DMS153 (cell line): Measurements from ENCODE around the gene CLASP1.
A peak's percentile ranks its signal among the peaks of the same experiment; 100 is the strongest.
"Not testable (repeated sequence)": the region's sequence is repeated elsewhere in the genome, so short reads cannot be mapped to it uniquely, and the experiment has no call there.

Experiments used
- DNase-seq: peaks from one replicate; lab custom pipeline; 2025; lab: John Stamatoyannopoulos, UW

CLASP1 gene

DNA sequence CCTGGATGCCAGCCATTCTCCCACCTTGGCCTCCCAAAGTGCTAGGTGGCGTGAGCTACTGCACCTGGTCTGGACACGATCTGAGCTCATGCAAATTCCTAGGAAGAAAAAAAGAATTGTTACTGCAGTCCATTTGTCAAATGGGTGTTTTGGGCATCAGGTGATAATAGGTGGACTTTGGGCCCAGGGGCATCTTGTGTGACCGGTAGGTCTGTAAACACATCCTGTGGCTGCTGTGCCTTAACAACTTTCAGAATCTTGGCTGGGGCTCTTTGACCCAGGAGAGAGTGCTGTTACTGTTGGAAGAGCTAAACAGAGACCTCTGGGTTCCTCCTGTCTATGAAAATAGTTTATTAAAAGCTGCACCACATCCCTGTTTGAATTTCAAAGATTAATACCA, 329.3 kb downstream of the CLASP1 start:
- DNase-seq, result no peak

DNA sequence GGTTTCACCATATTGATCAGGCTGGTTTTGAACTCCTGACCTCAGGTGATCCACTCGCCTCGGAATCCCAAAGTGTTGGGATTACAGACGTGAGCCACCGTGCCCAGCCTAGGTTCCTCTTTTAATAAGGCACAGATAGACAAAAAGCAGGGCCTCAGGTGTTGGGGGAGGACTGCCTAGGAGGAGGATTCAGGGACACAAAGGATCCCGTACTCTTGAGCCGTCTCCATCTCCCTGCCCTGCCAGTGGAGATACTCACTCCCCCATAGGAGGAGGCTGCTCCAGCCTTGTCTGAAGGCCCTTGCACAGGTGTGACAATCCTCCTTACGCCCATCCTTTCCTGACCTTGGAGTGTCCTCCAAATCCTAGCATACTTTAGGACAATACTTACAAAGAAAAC, 332.3 kb downstream of the CLASP1 start:
- DNase-seq, result no peak

DNA sequence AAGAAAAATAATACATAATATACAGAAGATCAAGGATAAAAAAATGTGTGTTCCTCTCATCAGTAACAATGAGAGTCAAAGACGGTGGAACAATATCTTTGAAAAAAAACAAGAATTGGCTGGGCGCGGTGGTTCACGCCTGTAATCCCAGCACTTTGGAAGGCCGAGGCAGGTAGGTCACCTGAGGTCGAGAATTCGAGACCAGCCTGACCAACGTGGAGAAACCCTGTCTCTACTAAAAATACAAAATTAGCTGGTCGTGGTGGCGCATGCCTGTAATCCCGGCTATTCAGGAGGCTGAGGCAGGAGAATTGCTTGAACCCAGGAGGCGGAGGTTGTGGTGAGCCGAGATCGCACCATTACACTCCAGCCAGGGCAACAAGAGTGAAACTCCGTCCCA, 335.6 kb downstream of the CLASP1 start:
- DNase-seq, result not testable (repeated sequence)

DNA sequence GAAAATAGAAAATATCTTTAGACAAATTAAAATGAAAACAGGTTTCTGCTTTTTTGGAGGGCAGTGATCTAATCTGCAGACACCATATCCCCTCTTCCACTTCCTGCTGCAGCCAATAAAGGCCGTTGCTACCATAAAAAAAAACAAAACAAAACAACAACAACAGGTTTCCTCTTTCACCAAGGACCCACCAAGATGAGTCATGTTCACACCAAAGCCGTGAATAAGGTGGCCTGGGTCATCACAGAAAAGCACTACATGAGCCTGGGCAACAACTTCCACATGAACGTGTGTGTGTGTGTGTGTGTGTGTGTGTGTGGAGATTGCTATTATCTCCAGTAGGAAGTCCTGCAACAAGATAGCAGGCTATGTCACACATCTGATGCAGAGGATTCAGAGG, 339.5 kb downstream of the CLASP1 start:
- DNase-seq, result peak; percentile 51

DNA sequence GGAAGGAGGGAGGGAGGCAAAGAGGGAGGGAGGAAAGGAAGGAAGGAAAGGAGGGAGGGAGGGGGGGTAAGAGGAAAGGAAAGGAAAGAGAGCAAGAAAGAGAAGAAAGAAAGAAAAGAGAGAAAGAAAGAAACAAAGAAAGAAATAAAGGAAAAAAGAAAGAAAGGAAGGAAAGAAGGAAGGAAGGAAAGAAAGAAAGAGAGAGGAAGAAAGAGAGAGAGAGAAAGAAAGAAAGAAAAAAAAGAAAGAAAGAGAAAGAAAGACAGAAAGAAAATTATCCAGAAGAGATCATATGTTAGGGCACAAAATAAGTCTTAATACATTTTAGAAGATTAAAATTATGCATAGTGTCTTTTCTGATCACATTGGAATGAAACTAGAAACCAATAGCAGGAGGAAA, 339.9 kb downstream of the CLASP1 start:
- no peak for DNase-seq

DNA sequence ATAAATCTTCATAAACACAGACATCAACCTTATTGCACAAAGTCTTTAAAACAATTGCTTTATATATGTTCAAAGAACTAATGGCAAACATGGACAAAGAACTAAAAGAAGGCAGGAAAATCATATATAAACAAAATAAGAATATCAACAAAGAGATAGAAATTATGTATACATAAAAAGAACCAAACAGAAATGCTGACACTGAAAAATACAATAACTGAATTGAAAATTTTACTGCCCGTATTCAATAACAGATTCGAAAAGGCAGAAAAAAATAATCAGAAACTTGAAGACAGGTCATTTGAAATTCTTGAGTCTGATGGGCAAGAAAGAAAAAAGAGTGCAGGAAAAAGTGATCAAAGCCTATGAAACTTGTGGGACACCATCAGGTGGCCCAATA, 342.2 kb downstream of the CLASP1 start:
- DNase-seq, result no peak

DNA sequence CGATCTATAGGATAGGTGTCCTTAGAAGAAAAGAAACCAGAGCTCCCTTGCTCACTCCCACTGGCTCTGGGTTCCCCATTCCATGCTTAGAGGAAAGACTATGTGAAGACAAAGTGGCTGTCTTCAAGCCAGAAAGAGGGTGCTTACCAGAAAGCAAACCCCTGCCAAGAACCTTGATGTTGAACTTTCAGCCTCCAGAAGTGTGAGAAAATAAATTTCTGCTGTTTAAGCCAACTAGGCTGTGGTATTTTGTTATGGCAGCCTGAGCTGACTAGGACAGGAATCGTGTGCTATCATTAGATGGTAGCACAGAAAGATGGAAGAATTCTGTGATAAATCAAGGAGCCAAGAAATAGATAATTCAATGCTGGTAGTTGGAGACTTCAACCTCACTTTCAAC, 344.3 kb downstream of the CLASP1 start:
- no peak for DNase-seq

DNA sequence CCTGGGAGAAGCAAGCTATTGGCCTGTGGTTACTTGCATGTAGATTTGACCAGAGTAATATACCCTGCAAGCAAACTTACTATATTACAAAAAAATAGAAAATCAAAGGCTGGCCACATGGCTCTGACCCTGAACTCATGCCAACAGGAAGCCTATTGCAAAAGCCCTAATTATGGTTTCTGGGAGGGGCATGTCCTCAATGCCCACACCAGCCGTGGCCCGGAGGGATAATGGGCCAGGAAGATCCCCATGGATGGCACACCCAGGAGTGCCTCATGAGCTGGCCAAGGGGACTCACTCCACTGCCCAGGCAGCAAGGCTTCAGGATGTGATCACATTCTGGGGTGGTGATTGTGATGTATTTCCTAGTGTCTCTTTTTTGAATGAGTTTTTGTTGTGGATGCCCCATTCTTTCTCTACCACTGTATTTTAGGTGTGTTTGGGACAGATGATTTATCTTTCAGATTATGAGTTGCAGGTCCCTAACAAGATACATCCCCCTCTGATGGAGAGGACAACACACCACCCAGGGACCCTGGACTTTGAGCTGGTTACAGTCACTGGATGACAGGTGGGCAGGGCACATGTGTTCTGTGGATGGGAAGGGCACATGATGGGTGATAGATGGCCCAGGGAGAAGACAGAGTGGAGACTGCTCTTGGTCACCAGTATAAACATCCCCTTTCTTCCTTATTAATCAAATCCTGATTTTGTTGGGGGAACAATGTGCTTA, 345.6 kb downstream of the CLASP1 start:
- DNase-seq, result no peak

DNA sequence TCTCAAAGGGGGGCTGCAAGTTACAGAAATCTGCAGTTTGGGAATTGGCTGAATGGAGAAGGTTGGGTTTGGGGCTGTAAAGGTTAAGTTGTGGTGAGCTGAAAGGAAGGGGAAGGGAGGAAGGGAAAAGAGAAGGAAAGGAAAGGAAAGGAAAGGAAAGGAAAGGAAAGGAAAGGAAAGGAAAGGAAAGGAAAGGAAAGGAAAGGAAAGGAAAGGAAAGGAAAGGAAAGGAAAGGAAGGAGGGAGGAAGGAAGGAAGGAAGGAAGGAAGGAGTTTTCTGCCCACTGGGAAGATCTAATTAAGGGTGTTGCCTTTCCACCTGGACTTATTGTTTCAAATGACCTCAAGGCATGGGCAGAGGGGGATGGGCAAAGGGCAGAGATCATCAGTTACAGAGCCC, 348.1 kb downstream of the CLASP1 start:
- DNase-seq, result not testable (repeated sequence)

DNA sequence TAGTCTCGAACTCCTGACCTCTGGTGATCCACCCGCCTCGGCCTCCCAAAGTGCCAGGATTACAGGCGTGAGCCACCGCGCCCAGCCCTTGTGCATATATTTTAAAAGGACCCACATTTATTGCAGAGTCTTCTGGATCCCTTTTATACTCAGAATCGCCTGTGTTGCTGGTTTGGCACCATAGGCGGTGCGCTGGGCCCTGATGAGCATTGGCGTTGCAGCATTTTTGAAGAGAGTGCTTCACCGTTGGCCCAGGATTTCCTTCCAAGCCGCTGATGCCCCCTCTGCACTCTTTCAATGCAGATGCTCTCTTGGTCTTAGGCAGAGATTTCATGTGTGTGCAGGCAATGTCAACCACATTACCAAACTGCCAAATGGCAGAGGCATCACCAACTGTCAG, 350.8 kb downstream of the CLASP1 start:
- DNase-seq, result no peak

DNA sequence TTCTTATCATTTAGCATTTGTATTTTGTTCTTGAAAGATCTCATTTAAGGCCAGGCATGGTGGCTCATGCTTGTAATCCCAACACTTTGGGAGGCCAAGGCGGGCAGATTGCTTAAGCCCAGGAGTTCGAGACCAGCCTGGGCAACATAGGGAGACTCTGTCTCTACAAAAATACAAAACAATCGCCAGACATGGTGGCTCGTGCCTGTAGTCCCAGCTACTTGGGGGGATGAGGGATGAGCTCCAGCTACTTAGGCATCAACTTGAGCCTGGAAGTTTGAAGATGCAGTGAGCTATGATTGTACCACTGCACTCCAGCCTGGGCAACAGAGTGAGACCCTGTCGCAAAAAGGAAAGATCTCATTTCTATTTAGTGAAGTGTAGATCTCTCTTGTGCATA, 351.4 kb downstream of the CLASP1 start:
- not testable (repeated sequence) for DNase-seq

DNA sequence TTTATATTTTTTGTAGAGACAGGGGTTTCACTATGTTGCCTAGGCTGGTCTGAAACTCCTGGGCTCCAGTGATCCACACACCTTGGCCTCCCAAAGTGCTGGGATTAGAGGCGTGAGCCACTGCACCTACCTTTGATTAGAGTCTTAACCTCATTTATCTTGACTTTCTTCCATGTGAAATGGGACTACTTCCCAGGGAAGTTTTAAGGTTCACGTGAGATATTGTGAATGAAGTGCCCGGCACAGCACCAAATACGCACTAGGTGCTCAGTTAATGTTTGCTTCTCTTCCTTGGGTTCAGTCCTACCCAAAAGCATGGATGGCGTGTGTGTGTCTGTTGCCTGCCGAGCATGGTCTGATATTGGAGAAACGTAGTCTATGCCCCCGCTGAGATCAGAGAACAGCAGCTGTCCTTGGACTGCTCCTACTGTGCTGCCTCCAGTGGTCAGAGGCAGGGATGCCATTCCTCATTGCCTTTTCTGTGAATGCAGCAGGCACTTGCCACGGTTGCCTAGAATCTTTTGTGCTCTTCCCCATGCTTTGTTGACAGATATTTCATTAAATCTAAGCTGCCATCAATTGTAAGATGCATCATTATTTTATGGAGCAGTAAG, 351.9 kb downstream of the CLASP1 start:
- DNase-seq, result no peak

DNA sequence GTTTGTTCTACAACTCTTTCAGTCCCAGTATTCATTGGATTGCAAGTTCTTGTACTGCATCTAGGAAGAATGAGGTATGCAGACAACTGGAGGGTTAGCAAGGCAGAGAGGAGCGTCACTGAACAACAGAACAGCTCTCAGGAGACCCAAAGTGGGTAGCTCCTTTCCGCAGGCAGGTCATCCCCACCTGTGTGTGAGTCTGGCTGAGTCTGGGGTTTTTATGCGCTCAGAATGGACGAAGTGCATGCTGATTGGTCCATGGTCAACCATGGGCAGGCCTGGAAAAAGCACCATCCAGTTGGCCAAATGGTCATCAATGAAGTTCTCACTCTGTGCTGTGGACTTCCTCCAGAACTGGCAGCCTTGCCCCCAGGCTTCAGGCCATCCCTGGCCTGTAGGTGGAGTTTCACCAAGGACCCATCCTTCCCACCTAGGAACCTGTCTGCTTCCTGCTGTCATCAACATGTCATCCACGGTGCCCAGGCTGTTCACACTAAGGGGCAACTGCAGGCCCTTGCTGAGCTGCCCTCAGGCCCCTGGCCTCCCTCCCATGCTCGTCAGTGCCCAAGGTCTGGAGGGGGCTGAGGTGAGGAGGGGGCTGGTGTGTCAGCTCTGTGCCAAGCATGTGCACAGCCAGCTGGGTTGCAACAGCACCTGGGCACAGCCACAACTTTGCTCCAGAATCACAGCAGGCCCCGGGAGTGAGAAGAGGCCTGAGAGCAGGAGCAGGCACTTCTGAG, 353.2 kb downstream of the CLASP1 start:
- DNase-seq, result no peak

DNA sequence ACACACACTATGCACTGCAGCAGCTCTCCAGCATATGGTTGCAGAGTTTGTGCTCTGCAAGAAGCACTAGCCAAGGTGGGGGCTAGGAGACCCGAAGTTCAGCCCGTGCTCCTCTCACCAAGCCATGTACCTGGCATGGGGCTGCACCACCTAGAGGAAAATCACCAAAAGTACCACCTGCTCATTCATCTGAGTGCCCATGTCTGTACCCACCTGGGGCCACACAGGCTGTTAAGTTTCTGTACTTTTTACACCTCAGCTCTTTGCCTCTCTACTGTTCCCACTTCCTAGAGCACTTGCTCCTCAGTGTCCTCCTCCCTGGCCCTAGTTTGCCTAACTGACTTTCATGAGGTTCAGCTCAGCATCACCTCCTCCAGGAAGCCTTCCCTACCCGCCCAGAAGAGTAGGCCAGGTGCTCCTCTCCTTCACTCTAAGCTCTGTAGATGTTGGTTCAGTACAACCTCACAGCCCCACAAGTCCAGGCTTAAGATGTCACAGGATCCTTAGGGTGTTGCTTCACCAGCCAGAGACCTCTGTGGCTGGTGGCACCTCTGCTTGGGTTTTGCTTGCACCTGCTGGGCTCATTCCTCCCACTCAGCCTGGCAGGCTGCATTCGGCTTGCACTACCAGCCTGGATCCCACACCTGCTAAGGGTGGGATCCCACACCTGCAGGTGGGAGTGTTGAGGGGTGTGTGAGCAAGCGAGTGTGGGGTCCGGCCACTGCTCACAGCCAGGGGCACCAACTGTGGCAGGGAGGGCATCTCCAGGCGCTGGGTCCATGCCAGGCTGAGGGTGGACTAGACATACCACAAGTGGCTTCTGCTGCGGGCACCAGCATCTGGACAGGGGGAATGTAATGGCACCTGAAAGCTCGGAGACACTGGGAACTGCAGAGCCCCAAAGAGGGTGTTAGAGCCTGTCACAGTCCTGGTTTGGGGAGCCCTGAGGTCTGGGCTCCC, 354.1 kb downstream of the CLASP1 start:
- no peak for DNase-seq

DNA sequence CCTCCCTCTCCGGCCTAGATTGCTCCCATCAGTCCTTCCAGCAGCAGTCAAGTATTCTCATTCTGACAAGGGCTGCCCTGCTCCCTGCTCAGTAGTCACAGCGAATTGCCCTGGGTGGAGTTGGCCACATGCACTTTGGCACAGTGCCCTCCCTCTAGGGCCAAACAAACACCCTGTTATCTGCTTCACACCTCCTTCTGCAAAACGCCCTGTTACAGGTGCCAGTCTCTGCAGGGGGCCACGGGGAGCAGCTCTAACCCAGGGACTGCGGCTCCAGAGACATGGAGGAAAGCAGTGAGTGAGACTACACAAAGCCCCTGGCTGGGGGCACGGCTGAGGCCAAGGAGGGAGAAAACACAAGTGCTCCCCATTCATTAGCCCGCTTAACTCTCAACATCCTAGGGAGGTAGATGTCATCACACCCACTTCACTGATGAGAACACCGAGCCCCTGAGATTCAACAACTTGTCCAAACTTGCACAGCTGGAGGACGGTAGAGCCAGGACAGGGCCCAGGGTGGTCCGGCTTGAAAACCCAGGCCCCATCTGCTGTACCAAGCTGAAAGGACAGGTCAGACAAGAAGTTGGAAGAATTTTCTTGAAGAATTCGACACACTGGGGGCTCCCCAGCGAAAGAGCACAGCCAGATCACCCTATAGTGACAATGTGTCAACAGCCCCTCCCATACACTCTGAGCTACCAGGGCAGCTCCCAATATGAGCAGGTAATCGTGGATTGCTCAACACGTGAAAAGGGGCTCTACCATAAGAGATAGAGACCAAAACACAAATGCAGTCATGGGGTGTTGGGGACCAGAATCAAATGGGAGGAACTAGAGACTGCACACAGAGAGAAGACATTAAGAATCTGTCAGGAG, 355.6 kb downstream of the CLASP1 start:
- DNase-seq, result peak; percentile 10

DNA sequence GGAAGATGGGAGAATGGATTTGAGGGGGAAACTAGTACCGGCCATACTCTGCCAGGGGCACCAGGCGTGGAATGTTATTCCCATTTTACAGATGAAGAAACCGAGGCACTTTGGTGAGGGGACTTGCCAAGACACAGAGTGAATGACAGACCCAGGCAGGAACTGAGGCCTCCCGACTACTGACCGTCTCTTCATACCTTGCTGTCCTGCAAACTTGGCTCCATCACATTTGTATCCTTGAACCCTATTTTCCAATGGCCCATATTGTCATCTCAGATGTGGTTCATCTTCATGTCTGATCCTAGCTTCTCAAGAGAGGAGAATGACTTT, 358.0 kb downstream of the CLASP1 start:
- no peak for DNase-seq

DNA sequence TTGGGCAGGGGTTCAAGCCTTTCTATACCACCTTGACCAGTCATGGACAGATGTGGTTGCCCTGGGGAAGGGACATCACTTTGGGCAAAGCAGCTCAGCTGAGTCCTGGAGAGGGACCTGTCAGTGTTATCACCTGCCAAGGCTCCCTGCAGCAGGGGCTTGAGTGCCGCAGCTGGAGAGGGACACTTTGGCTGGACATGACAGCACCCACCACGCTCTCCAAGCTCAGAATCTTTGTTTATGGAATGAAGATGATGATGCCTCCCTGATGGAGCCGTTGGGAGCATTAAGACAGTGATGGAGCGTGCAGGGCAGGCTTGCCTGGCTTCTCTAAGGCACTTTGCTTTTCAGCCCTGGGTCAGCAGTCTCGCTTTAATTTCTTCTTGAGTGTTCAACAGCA, 360.0 kb downstream of the CLASP1 start:
- DNase-seq, result no peak

DNA sequence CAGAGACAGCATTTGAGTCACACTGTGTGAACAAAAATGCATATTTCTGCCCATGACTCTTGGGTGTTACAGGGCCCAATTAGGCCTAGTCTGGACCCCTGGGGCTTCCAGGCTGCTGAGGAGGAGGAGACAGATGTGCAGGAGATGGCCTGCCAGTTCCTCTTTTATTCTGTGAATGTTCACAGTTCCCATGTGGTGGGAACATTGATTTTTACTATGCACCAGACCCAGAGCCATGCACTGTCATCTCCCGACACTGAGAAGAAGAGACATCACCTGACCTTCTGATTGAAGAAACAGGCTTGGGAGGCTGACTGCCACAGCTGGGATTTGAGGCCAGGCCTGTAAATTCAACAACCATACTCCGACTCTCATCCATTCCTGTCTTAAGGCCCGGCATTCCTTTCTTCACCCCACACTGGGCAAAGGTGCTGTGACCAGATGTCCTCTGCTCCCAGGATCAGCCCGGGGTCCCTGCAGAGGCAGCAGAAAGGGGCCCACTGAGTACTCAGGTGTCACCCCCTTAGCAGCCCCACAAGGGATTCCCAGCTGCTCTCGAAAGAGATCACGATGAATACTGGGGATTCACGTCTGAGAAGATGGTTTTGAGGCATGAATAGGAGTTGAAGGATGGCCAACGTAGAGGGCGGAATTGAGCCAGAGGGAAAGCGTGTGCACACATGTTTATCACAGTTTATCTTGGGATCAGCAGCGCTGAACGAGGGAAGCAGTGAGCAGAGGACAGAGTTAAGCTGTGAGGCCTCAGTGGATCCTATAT, 360.6 kb downstream of the CLASP1 start:
- no peak for DNase-seq

DNA sequence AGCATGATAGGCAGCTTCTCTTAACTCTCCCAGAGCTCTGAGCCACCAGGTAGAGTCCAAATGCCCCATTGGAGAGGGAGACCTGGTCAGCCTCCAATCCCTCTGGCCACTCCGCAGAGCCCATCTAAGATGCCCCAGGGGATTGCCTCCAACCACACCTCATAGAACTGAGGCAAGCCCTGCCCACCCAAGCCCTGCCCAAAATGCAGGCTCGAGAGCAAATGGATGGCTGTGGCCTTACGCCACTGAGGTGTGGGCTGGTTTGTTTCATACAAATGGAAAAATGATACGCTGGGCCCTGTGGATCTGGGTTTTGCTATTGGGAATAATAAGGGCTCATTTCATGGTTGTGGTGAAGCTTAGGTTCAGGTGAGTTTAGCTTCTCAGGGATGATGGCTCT, 361.3 kb downstream of the CLASP1 start:
- DNase-seq, result no peak
